NCI-H460 (cell line): ENCODE data around the gene NAPSA. TPM values are rescaled to one million over a fixed set of nuclear protein-coding genes. Genes with fewer than 3 reads are reported as not detected.
"Not testable (repeated sequence)": the region's sequence is repeated elsewhere in the genome, so short reads cannot be mapped to it uniquely, and the experiment has no call there.

Experiments
- DNase-seq: peaks from one replicate; pipeline ENCODE4 v3.0.0-alpha.2; 2016; ENCODE audit warnings: low read depth; ENCODE audit errors: extremely low read depth
- total RNA-seq: library from RNA; depleted of rRNA; stranded (reverse); fragments of >200 nt; shearing (Covaris generic); gene quantifications from 2 replicates; pipeline ENCODE4 v1.2.3, GENCODE V29; 2014

Gene NAPSA
- total RNA-seq, 1 experiment from 2014 or later, result not detected

DNA sequence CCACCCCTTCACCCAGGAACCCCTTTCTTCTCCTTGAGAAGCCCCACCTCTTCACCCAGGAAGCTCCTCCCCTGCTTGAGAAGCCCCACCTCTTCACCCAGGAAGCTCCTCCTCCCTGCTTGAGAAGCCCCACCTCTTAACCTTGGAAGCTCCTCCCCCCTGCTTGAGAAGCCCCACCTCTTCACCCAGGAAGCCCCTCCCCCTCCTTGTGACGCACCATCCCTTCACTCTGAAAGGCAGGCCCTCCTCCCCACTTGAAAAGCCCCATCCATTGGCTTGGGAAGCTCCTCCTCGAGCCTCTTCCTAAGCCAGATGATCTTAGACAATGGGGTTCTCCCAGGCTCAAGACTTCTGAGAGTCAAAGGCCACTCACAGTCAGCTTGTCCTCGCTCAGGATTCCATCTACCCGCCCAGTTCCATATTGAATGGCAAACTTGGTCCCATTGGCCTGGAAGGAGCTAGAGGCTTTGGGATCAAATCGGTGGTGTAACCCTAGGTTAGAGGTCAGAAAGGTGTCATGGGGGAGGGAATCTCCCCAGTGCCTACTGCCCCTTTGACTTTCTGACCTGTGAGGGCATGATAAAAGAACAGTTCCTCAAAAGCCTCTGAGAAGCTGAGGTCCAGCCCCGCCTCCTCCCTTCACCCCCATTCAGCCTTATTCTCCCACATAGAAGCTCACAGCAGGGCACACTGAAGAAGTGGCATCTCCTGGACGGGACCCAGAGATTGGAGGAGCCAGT lies 4.0 kb downstream of the NAPSA start:
- DNase-seq, result no peak

DNA sequence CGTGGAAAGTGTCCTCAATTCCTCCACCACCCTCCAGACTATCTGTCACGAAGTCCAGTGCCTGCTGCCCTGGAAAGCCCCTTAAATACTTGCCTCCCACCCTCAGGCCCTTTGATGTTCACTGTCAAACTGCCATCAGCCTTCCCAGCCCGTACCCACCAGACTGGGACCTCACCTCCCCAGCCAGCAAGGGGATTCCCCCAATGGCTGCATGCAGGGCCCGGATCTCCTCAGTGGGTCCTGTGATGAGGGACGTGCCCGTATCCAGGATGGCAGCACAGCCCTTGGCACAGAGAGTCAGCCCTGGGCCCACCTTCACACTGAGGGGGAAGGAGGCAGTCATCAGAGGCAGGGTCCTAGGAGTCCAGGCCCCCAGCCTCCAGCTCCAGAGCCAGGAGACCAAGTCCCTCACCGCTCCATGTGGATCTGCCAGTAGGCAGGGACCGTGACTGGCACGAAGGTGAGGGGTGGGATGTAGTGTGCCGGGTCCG lies 6.1 kb downstream of the NAPSA start:
- DNase-seq, result no peak

DNA sequence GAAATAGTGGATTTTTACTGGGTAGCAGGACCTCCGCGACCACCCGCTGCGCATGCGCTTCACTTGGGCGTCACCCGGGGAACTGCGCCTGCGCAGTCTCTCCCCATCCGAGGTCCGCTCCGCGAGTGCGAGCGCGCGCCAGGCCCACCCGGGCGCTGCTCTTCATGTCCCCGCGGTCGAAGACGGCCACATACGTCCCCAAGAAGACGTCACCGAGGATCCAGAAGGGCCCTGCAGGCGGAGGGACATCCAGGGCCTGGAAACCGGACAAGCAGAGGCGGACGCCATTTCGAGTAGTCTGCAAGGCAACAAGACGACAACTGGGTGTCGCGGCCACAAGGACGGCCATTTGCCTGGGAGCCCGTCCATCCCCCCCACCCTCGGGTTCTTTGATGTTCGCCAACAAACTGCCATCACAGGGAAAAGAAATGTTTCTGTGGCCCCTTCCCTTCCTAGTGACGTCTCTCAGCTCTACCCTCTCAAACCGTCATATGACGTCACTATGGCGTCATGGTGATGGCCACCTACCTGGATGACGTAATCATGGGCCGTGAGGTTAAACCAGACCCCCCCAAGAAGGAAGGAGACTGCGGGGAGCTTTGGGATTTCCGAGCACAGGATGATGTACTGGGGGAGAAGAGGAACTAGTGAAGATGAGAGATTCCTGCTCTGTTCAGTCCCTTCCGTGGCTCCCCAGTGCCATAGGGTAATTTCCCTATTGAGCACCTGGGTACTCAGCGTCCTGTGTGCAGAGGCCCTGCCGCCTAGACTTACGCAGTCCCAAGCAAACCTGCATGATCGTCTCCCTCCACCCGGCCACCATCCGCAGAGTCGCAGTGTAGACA lies 6.7 kb downstream of the NAPSA start:
- no peak for DNase-seq

DNA sequence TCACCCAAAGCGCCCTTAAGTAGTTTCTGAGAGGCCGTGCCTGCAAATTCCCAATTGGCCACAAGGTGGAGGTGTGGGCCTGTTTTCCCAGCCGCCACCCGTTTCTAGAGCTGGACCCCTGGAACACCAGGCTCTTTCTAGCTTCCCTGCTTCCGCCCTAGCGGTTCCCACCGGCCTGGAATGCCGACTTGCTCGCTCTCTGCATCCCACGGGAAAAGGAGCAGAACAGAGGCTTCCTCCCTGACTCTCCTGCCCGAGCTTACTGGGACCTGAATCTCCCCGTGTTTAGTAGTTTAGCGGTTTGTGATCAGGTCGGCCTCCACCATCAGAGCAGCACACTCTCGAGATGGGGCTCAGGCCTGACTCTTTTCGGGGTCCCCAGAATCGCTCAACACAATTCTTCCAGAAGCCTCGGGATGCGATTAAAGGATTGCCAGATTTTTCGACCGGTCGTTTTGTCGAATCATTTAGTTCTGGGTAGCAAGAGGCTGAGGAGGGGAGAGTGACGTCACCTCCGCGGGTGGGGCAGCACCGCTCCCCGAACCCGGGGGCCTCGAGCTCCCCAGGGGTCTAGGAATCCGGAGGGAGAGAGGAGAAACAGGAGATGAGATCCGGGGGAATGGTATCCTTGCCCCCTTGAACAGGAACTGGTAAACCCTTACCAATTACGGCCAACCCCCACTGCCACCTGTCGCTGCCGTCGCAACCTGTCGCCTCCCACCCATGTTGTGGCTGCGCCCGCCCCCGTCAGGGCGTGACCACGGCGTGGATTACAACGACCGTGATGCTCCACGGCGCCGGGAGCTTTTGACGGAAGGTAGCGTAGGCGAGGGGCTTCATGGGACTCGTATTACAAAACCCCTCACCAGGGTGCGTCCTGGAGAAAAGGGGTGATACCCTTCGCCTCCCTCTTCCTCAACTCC lies 8.0 kb downstream of the NAPSA start:
- peak; percentile 46 for DNase-seq

DNA sequence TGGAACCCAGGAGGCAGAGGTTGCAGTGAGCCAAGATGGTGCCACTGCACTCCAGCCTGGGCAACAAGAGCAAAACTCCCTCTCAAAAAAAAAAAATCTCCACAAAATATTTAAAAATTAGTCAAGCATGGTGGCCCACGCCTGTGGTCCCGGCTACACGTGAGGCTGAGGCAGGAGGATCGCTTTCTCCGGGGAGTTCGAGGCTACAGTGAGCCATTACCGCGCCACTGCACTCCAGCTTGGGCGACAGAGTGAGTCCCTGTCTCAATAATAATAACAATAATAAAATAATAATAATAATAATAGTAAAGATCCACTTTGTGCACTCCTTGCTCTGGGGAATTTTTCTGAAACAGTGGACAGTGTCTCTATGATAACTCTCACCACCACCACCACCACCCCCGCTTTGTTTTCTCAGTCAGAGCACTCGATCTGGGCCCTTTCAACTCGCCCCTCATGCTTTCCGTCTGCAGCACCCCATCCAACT lies 8.7 kb downstream of the NAPSA start:
- DNase-seq, result no peak

DNA sequence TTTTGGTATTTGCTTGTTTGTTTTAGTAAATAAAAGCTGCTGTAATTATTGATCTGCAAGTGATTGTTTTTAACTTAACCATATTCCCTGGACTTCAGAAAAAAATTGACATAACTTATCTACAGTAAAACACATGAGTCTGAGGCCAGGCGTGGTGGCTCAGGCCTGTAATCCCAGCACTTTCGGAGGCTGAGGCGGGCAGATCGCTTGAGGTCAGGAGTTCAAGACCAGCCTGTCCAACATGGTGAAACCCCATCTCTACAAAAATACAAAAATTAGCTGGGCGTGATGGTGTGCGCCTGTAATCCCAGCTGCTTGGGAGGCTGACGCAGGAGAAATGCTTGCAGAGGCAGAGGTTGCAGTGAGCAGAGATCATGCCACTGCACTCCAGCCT lies 12.0 kb downstream of the NAPSA start:
- DNase-seq, result not testable (repeated sequence)

DNA sequence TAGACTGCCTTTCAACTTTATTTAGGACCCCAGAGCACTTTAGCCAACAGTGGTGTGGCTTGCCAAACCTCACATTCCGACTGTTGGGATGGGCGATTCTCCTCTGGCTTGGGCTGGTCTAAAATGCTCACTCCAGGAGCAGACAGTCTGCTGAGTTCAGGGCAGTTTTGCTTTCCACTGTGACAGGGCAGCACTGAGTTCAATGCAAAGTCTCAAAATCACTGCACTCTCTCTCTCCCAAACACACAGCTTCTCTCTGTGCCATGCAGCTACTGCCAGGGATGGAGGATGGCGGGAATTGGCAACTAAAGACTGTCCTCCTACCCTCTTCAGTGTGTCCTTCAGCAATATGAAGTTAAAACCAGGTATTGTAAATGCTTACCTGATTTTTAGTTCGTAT lies 13.2 kb downstream of the NAPSA start:
- no peak for DNase-seq

DNA sequence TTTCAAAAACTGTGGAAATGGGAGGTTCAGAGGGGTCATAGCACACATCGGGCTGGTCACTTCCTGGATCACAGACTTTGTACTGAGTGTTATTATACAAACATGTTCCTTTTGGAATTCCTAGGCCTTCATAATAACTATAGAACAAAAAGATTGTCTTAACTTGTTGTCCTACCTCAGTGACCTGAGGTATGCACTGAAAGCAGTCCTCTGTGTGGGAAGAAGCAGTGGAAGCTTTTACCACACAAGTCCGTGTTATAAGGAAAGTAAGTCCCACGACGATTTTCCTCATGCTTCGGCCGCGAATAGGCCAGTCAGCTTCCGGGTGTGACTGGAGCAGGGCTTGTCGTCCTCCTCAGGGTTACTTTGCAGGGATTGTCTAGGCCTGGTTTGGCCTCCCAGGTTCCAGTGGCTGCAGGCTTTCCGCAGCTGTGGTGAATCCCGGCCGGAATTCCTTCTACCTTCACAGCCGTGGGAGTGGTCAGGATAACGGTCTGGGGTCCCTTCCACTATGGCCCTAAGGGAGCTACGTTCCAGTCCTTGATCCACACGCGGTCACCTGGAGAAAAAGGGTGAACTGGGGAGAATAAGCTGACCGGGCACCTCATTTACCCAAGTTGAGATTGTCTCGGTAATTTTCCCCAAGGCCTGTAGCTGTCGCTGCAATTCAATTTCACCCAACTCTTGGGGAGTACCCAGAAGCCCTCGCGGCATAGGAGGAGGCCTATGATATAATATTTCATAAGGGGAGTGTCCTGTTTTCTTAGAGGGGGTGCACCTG lies 16.0 kb downstream of the NAPSA start:
- DNase-seq, result no peak

DNA sequence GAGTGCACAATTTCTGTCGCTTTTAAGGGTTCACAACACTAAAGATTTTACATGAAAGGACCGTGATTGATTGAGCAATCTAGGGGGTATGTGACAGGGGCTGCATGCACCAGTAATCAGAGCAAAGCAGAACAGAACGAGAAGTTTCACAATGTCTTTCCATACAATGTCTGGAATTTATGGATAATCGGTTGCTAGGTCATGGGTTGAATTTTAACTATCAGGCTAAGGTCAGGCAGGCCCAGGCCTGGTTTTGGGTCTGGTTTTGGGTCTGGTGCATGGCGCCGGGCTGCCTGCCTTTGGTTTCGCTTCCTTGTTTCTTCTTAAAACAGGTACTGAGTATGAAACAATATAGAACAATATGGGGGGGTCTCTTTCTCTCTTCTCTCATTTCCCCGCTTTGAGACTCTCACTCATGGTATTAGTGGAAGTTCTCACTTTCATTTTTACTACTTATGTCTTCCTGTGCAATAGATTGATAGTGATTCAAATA lies 18.3 kb downstream of the NAPSA start:
- not testable (repeated sequence) for DNase-seq

DNA sequence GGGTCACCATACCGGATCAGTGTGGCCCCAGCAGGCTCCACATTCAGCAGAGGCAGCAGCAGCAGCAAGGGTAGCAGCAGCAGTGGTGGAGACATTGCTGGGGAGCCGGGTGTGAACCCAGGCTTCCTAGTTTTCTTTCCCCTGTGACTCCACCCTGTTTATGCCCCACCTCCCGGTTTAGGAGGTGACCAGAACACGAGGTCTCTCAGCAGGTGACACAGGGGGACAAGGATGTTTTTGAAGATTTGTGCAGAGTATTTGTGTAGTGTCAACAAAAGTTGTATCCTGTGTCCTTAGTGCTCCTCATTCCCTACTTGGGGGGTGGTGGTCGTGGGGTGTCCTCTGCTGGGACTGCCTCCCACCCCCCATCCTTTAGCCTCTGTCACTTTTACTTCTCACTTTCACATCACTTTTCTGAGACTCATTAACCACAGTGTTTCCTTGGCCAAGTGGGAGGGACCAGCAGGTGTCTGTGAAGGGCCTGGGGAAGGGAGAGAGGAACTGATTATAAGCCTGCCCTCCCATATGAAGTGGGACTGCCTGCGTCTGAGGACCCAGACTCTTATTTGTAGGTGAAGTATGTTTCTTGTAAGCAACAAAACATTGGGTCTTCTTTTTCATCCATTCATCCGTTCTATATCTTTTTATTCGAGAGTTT lies 20.6 kb downstream of the NAPSA start:
- no peak for DNase-seq

DNA sequence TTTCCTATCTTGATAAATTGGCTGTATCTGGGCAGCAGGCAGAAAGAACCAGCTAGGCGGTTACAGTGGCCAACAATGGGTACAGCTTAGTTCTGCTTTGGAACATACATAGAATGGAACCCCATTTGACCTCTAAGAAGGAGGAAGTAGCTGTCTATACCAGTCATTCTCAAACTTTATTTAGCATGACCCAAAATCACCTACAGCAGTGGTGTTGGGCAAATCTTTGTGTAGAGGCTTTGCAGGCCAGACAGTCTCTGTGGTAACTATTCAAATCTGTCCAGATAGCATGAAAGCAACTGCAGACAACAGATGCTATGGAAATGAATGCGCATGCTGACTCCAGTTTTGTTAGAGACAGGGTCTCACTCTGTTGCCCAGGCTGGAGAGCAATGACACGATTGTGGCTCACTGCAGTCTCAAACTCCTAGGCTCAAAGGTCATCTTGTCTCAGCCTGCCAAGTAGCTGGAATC lies 24.3 kb downstream of the NAPSA start:
- no peak for DNase-seq

DNA sequence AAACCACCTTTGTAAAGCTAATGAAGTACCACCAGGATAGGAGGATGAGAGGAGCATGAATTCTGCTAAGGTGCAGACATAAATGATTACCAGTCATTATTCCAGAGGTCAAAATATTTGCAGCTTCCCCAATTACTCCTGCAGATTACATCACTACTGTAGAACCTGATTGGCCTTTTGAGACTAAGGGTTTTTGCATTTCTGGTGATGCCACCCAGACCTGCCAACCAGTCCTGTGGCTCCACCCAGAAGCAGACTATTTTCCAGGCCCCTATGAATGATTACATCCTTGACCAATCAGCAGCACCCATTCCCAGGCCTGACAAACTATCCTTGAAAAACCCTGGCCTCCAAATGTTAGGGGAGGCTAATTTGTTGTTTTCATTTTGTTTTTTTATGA lies 25.1 kb downstream of the NAPSA start:
- no peak for DNase-seq

DNA sequence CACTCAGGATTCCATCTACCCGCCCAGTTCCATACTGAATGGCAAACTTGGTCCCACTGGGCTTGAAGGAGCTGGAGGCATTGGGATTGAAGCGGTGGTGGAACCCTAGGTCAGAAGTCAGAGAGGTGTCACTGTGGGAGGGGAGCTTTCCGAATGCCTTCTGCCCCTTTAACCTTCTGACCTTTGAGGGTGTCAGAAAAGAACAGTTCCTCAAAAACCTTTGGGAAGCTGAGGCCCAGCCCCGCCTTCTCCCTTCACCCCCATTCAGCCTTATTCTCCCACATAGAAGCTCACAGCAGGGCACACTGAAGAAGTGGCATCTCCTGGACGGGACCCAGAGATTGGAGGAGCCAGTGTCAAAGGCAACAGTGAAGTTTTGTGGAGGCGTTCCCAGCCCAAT lies 28.4 kb downstream of the NAPSA start:
- not testable (repeated sequence) for DNase-seq

DNA sequence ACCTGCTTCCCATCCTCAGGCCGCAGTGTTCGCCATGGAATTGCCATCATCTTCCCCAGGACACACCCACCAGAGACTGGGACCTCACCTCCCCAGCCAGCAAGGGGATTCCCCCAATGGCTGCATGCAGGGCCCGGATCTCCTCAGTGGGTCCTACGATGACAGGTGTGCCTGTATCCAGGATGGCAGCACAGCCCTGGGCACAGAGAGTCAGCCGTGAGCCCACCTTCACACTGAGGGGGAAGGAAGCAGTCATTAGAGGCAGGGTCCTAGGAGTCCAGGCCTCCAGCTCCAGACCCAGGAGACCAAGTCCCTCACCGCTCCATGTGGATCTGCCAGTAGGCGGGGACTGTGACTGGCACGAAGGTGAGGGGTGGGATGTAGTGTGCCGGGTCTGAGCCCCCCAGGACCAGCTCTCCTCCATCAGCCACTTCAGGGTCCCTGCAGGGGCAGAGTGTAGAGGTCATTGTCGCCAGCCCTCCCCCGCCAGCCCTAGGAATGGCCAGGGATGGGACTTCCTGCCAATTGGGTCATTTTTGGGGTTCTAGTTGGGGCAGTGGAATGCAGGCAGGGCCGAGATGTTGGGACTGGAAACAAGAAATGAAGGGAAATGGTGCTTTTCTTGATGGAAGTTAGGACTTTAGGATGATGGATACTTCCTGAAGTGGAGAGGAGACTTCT lies 30.6 kb downstream of the NAPSA start:
- DNase-seq, result no peak

DNA sequence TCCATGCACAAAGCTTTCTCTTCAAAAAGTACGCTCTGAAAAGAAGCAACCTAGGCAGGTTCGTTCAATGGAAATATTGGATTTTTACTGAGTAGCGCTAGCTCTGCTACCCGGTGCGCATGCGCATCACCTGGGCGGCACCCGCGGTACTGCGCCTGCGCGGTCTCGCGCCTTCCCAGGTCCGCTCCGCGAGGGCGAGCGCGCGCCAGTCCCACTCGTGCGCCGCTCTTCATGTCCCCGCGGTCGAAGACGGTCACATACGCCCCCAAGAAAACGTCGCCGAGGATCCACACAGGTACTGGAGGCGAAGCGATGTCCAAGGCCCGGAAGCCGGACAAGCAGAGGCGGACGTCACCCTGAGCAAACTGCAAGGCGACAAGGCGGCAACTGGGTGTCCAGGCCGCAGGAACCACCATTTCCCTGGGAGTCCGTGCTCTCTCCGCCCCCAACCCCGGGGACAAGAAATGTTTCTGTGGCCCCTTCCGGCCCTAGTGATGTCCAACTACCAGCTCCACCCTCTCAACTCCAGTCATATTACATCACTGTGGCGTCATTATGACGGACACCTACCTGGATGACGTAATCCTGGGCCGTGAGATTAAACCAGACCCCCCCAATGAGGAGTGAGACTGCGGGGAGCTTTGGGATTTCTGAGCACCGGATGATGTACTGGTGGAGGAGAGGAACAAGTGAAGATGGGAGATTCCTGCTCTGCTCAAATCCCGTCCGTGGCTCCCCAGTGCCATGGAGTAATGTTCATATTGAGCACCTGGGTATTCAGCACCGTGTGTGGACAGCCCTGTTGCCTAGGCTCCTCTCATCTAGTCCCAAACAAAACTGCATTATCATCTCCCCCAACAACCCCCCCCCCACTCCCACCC lies 31.5 kb downstream of the NAPSA start:
- no peak for DNase-seq

DNA sequence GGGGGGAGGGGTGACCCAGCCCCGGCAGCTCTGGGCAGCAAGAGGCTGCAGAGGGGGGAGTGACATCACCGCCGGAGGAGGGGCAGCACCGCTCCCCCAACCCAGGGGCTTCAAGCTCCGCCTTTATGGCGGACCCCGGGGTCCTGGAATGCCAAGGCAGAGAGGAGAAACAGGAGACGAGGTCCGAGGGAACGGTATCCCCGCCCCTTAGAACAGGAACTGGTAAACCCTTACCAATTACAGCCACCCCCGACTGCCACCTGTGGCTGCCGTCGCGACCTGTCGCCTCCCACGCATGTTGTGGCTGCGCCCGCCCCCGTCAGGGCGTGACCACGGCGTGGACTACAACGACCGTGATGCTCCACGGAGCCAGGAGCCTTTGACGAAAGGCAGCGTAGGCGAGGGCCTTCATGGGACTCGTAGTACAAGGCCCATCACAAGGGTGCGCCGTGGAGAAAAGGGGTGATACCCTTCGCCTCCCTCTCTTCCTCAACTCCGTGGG lies 32.2 kb downstream of the NAPSA start:
- DNase-seq, result peak; percentile 81
